AG09309 (cell line): ENCODE data around the gene AP4S1.

Experiments
- DNase-seq: peaks from one replicate; pipeline ENCODE4 v3.0.0-alpha.2; 2010; ENCODE audit warnings: low read depth
- H3K4me3 ChIP-seq: 2 replicates; pipeline ENCODE4 v1.5.1; 2011; ENCODE audit warnings: mild to moderate bottlenecking, low read depth, low read length, moderate library complexity; ENCODE audit not compliant: control insufficient read depth
- TF ChIP-seq, protein P1 (sequence below): IDR thresholded peaks from 2 replicates; pipeline ENCODE4 v1.5.1; 2011; ENCODE audit warnings: mild to moderate bottlenecking, low read depth, low read length, inconsistent platforms; ENCODE audit not compliant: insufficient read depth, control insufficient read depth; ENCODE audit errors: missing control alignments

Gene AP4S1

GRCh38 chr14:31122098-31122611 is 96.7 kb downstream of the AP4S1 start:
- DNase-seq = no peak
- TF ChIP-seq, protein P1, sequence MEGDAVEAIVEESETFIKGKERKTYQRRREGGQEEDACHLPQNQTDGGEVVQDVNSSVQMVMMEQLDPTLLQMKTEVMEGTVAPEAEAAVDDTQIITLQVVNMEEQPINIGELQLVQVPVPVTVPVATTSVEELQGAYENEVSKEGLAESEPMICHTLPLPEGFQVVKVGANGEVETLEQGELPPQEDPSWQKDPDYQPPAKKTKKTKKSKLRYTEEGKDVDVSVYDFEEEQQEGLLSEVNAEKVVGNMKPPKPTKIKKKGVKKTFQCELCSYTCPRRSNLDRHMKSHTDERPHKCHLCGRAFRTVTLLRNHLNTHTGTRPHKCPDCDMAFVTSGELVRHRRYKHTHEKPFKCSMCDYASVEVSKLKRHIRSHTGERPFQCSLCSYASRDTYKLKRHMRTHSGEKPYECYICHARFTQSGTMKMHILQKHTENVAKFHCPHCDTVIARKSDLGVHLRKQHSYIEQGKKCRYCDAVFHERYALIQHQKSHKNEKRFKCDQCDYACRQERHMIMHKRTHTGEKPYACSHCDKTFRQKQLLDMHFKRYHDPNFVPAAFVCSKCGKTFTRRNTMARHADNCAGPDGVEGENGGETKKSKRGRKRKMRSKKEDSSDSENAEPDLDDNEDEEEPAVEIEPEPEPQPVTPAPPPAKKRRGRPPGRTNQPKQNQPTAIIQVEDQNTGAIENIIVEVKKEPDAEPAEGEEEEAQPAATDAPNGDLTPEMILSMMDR = no peak
- no peak overlapping the region for H3K4me3 ChIP-seq

DNA sequence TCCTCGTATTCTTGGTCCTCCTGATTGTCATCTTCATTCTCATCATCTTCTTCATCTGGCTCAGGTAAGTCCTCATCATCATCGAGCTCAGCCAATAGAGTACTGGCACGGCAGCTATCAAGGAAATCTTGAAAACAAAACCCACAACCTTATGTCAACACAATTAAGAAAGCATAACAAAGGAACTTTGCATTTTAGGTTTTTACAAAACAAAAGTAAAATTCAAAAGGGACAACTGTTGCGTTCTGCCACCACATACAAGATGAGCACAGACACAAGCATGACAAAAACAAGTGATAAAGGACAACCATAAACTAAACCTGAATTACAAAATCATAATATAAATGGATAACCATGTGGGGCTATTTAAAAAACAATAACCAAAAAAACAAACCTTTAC is 97.5 kb downstream of the AP4S1 start:
- H3K4me3 ChIP-seq = no peak overlapping the region
- no peak for DNase-seq
- TF ChIP-seq, protein P1 = no peak

- no peak overlapping the region for H3K4me3 ChIP-seq
- DNase-seq = no peak
- TF ChIP-seq, protein P1 = no peak
Measured at GRCh38 chr14:31124197-31124596, 98.7 kb downstream of the AP4S1 start.

DNA sequence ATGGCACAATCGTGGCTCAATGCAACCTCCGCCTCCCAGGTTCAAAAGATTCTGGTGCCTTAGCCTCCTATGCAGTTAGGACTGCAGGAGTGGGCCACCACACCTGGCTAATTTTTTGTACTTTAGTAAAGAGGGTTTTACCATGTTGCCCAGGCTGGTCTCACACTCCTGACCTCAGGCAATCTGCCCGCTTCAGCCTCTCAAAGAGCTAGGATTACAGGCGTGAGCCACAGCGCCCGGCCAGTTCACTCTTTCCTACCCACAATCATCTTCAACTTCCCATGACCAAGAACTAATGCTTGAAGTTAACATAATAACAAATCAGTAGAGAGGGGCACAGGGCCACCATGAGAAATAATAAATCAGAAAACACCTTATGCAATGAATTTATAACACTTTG is 99.8 kb downstream of the AP4S1 start:
- H3K4me3 ChIP-seq = no peak overlapping the region
- DNase-seq = no peak
- TF ChIP-seq, protein P1 = no peak

DNA sequence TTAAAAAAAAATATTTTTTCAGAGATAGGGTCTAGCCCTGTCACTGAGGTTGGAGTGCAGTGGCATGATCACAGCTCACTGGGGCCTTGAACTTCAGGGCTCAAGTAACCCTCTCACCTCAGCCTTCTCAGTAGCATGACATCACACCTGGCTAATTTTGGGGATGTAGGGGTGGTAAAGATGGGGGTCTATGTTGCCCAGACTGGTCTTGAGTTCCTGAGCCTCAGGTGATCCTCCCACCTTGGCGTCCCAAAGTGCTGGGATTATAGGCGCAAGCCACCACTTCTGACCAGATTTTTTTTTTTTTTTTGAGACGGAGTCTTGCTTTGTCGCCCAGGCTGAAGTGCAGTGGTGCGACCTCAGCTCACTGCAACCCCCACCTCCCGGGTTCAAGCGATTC is 101.2 kb downstream of the AP4S1 start:
- no peak overlapping the region for H3K4me3 ChIP-seq
- no peak for DNase-seq
- TF ChIP-seq, protein P1 = no peak

DNA sequence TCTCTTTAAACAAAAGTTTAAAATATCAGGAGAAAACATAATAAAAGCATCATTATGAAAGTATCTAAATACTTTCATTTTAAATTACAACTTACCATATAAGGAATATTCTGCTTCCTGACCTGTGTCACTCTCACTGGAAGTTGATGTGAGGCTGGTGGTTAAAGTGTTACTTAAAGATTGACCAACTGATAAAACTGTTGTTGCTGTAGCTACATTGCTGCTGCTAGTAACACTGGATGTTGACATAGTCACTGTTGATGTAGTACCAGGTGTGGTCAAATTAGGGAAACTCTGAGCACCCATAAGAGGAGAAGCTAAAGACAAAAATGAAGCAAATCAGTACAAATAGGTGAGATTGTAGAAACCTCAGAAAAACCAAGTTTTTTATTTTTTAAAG is 102.2 kb downstream of the AP4S1 start:
- TF ChIP-seq, protein P1 = no peak
- DNase-seq = no peak
- no peak overlapping the region for H3K4me3 ChIP-seq
